Loucy (cell line): Measurements from ENCODE around the gene FEM1B.

Source experiments
- H2AFZ ChIP-seq: fragments of 200-600 bp; sonication (generic); 2 replicates; pipeline ENCODE4 v1.6.0; 2016; ENCODE audit warnings: antibody characterized with exemption, mild to moderate bottlenecking, low read length, moderate library complexity
- H3F3A ChIP-seq: fragments of 200-600 bp; 2 replicates; pipeline ENCODE4 v1.6.0; 2016; ENCODE audit warnings: antibody characterized with exemption, low read depth, mild to moderate bottlenecking
- H3K27me3 ChIP-seq: fragments of 200-600 bp; sonication (generic); 2 replicates; pipeline ENCODE4 v1.6.1; 2014; ENCODE audit warnings: low read length, mild to moderate bottlenecking; ENCODE audit not compliant: insufficient read depth, poor library complexity, severe bottlenecking
- H3K36me3 ChIP-seq: fragments of 200-600 bp; sonication (generic); 2 replicates; pipeline ENCODE4 v1.6.1; 2016; ENCODE audit warnings: low read length; ENCODE audit not compliant: insufficient read depth
- H3K4me1 ChIP-seq: fragments of 200-600 bp; sonication (generic); 2 replicates; pipeline ENCODE4 v1.5.1; 2014; ENCODE audit warnings: low read length, mild to moderate bottlenecking; ENCODE audit not compliant: insufficient read depth, poor library complexity, severe bottlenecking
- H3K4me2 ChIP-seq: fragments of 200-600 bp; sonication (generic); 2 replicates; pipeline ENCODE4 v1.6.0; 2014; ENCODE audit warnings: antibody characterized with exemption, low read length, low read depth, mild to moderate bottlenecking; ENCODE audit not compliant: poor library complexity, severe bottlenecking
- H3K4me3 ChIP-seq: fragments of 200-600 bp; sonication (generic); 2 replicates; pipeline ENCODE4 v1.5.1; 2014; ENCODE audit warnings: low read length, mild to moderate bottlenecking, mixed read lengths; ENCODE audit not compliant: poor library complexity, severe bottlenecking
- H3K79me2 ChIP-seq: fragments of 200-600 bp; sonication (generic); 2 replicates; pipeline ENCODE4 v1.6.1; 2014; ENCODE audit warnings: low read length; ENCODE audit not compliant: insufficient read depth
- H3K9ac ChIP-seq: fragments of 200-600 bp; sonication (generic); 2 replicates; pipeline ENCODE4 v1.6.0; 2014; ENCODE audit warnings: mild to moderate bottlenecking, low read depth, low read length, moderate library complexity; ENCODE audit not compliant: poor library complexity, severe bottlenecking
- H3K9me2 ChIP-seq: fragments of 200-600 bp; sonication (generic); replicated peaks from 2 replicates; pipeline ENCODE4 v1.6.1; 2016; ENCODE audit warnings: low read depth, low read length, mixed read lengths
- H3K9me3 ChIP-seq: fragments of 200-600 bp; sonication (generic); 2 replicates; pipeline ENCODE4 v1.6.1; 2014; ENCODE audit warnings: mild to moderate bottlenecking, antibody characterized with exemption, low read length, low read depth; ENCODE audit not compliant: insufficient read depth
- H4K20me1 ChIP-seq: fragments of 200-600 bp; sonication (generic); 2 replicates; pipeline ENCODE4 v1.6.0; 2014; ENCODE audit warnings: antibody characterized with exemption, low read length, mild to moderate bottlenecking; ENCODE audit not compliant: insufficient read depth, poor library complexity, severe bottlenecking
- CTCF ChIP-seq: fragments of 200-600 bp; sonication (generic); conservative IDR thresholded peaks from 2 replicates; pipeline ENCODE4 v1.5.1; 2014; ENCODE audit warnings: mild to moderate bottlenecking, antibody characterized with exemption, low read length
- EZH2phosphoT487 ChIP-seq: fragments of 200-600 bp; IDR thresholded peaks from 2 replicates; pipeline ENCODE4 v1.6.1; 2018; ENCODE audit warnings: antibody characterized with exemption, mild to moderate bottlenecking, moderate library complexity, borderline replicate concordance

The FEM1B gene

GRCh38 chr15:68302729-68303128 is 25.2 kb downstream of the FEM1B start:
- Histone ChIP-seq H4K20me1 (no peaks in the 10 kb centered on the region), H3K36me3 (no peaks in the 10 kb centered on the region), H3K9ac (no peak overlapping the region), H3K79me2 (no peaks in the 10 kb centered on the region), H3K4me3 (no peak overlapping the region), H3K9me3 (no peaks in the 10 kb centered on the region), H3K4me1 (peaks cover 3% of the 10 kb centered on the region), H3K4me2 (no peak overlapping the region), H2AFZ (no peak overlapping the region), H3F3A (no peaks in the 10 kb centered on the region), H3K27me3 (no peaks in the 10 kb centered on the region), H3K9me2 (no peaks in the 10 kb centered on the region)
- TF ChIP-seq CTCF (no peak), EZH2phosphoT487 (no peak)

- no peaks in the 10 kb centered on the region for H3K9me2 ChIP-seq
- H3K4me1 ChIP-seq, result peaks cover 3% of the 10 kb centered on the region
- H3K27me3 ChIP-seq, result no peaks in the 10 kb centered on the region
- TF ChIP-seq EZH2phosphoT487, result no peak
- no peak for TF ChIP-seq CTCF
- no peak overlapping the region for H3K9ac ChIP-seq
- H3F3A ChIP-seq, result no peaks in the 10 kb centered on the region
- H3K9me3 ChIP-seq, result no peaks in the 10 kb centered on the region
- H3K4me3 ChIP-seq, result no peak overlapping the region
- no peaks in the 10 kb centered on the region for H3K36me3 ChIP-seq
- H4K20me1 ChIP-seq, result no peaks in the 10 kb centered on the region
- H3K79me2 ChIP-seq, result no peaks in the 10 kb centered on the region
- no peak overlapping the region for H3K4me2 ChIP-seq
- no peak overlapping the region for H2AFZ ChIP-seq
Measured at GRCh38 chr15:68303134-68303533, 25.6 kb downstream of the FEM1B start.

DNA sequence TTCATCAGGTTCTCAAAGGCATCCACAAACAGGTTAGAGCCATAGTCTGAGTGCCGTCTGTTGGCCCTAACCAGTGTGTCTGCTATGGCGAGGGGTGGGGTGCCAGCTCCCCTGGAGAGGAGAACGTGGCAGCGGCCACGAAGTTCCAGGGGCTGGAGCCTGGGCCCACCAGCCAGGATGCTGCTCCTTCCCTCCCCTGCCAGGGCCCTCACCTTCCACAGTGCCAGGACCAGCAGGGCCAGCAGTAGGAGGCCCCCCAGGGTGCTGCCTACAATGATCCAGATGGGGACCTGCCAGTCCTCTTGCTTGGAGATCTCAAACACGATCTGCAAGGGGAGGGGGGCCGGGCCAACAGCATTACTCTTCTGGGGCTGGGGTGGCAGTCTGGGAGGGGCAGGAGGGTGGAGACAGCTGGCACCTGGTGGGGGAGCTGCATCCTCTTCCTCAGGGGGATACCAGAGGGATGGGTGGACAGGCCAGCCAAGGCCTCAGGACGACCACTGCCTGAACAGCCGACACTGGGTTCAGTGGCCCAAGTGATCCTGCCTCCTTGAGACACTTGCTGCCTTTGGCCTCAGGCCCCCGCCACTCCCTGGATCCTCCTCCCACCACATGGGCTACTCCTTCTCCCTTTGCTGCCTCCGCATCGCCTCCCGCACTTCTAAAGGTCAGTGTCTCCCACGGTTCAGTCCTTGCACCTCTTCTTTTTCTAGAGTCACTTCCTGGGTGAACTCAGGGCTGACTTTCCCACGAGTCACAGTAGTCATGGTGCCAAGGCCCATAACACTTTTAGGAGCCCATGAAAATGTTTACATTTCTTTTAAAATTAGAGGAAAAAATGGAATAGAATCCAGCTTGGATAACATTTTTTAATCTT is 26.3 kb downstream of the FEM1B start:
- H3K9ac ChIP-seq, result no peak overlapping the region
- TF ChIP-seq CTCF (no peak), EZH2phosphoT487 (no peak)
- H3K9me3 ChIP-seq, result no peaks in the 10 kb centered on the region
- H3K4me3 ChIP-seq, result no peak overlapping the region
- peaks cover 3% of the 10 kb centered on the region for H3K4me1 ChIP-seq
- no peaks in the 10 kb centered on the region for H3K9me2 ChIP-seq
- H3K27me3 ChIP-seq, result no peaks in the 10 kb centered on the region
- no peak overlapping the region for H2AFZ ChIP-seq
- no peaks in the 10 kb centered on the region for H3K36me3 ChIP-seq
- no peaks in the 10 kb centered on the region for H4K20me1 ChIP-seq
- H3K4me2 ChIP-seq, result no peak overlapping the region
- no peaks in the 10 kb centered on the region for H3K79me2 ChIP-seq
- no peaks in the 10 kb centered on the region for H3F3A ChIP-seq
